ENCODE data around the gene XIST. TPM values are rescaled to one million over a fixed set of nuclear protein-coding genes. Genes with fewer than 3 reads are reported as not detected.

The XIST gene
- total and polyA plus RNA-seq, 2 of the 8 experiments (the other 6 are each of a cell fraction or from before 2014, with no cell fraction given) = 0.06 to 0.19 TPM

GRCh38 chrX:73842541-73843234 is 9.8 kb downstream of the XIST start:
- H3K23ac ChIP-seq (ENCODE audit: insufficient read length) = no peak overlapping the region
- H3K4me2 ChIP-seq (ENCODE audit: insufficient read depth in 1 of 2, low read depth in 2 of 2, low read length in 2 of 2) = no peak overlapping the region
- H4K20me1 ChIP-seq (replicated peaks in 1 of 2; ENCODE audit: control insufficient read depth in 1 of 2, insufficient read depth in 2 of 2, low read length in 2 of 2) = no peaks in the 10 kb centered on the region
- no peak overlapping the region for H2BK15ac ChIP-seq (ENCODE audit: low read length)
- H2BK120ac ChIP-seq (replicated peaks; ENCODE audit: low read depth, low read length) = no peak overlapping the region
- no peaks in the 10 kb centered on the region for H3K23me2 ChIP-seq (ENCODE audit: low read depth, low read length)
- no peak overlapping the region for H3K27ac ChIP-seq (ENCODE audit: low read depth, low read length)
- no peak overlapping the region for H3K4ac ChIP-seq (replicated peaks; ENCODE audit: insufficient read length, low read depth, low read length)
- TF ChIP-seq CTCF (IDR thresholded peaks at IDR 0.05; ENCODE audit: control extremely low read depth in 1 of 3, insufficient read depth in 1 of 3, low read depth in 1 of 3, low read length in 3 of 3) = no peak
- no peak overlapping the region for H4K8ac ChIP-seq (ENCODE audit: extremely low read depth, insufficient read depth, low read length)
- H3K14ac ChIP-seq (ENCODE audit: insufficient read length) = no peak overlapping the region
- FAIRE-seq = no peak
- H3K56ac ChIP-seq (replicated peaks; ENCODE audit: insufficient read length, low read depth, low read length) = no peak overlapping the region
- no peak overlapping the region for H2BK12ac ChIP-seq (ENCODE audit: low read depth, low read length)
- H3K9ac ChIP-seq (replicated peaks in 1 of 4; ENCODE audit: extremely low read depth in 1 of 4, low read depth in 3 of 4, low read length in 3 of 4) = no peak overlapping the region
- no peak for DNase-seq (ENCODE audit: low read depth in 1 of 2, low spot score in 2 of 2)
- no peaks in the 10 kb centered on the region for H3K27me3 ChIP-seq (replicated peaks in 1 of 4; ENCODE audit: control insufficient read depth in 3 of 4, extremely low read depth in 1 of 4, insufficient read depth in 3 of 4, low read length in 3 of 4)
- H3K79me1 ChIP-seq (ENCODE audit: low read depth, low read length) = no peaks in the 10 kb centered on the region
- 76% methylated on average over 3 of the region's 4 CpGs; no CpG with 5 or more reads in 1 of the 2 experiments for WGBS, 2 experiments (ENCODE audit: extremely low coverage in 1 of 2, insufficient coverage in 1 of 2, insufficient read length in 1 of 2, insufficient replicate concordance in 2 of 2, low coverage in 1 of 2, low lambda C conversion rate in 2 of 2, missing lambda C conversion rate in 1 of 2)
- H3K36me3 ChIP-seq (ENCODE audit: control insufficient read depth in 2 of 4, insufficient read depth in 4 of 4, low read length in 3 of 4) = no peaks in the 10 kb centered on the region
- peaks cover 0 to 4% (median 1%) of the 10 kb centered on the region in 4 experiments; a peak in 1 of 7 replicates for H3K4me1 ChIP-seq (replicated peaks in 1 of 4; ENCODE audit: control insufficient read depth in 3 of 4, insufficient read depth in 4 of 4, low read length in 3 of 4)
- ChIA-PET CTCF (ENCODE audit: partially characterized antibody) (no interaction called here), POLR2A (ENCODE audit: partially characterized antibody) (no interaction called here)
- H2BK5ac ChIP-seq (ENCODE audit: low read depth, low read length) = no peak overlapping the region
- no peak overlapping the region for H3K4me3 ChIP-seq (ENCODE audit: extremely low read depth in 1 of 4, insufficient read depth in 2 of 4, low read depth in 3 of 4, low read length in 4 of 4)
- H4K5ac ChIP-seq (ENCODE audit: insufficient read length, low read depth, low read length) = no peak overlapping the region
- peaks cover under 1% of the 10 kb centered on the region in 2 experiments; a peak in 2 of 4 replicates for H3K9me3 ChIP-seq (ENCODE audit: insufficient read depth in 2 of 2, low read depth in 1 of 2, low read length in 1 of 2)
- no peaks in the 10 kb centered on the region for H3K79me2 ChIP-seq (ENCODE audit: control insufficient read depth in 1 of 2, insufficient read depth in 2 of 2, low read length in 2 of 2)
- H3K18ac ChIP-seq (ENCODE audit: extremely low read depth, low read length) = no peak overlapping the region
- H2AK5ac ChIP-seq (ENCODE audit: low read depth, low read length) = no peak overlapping the region
- H4K91ac ChIP-seq (replicated peaks; ENCODE audit: insufficient read length, low read length) = no peak overlapping the region
- H2BK20ac ChIP-seq (ENCODE audit: low read length) = no peak overlapping the region
- H2AFZ ChIP-seq (ENCODE audit: low read length) = no peak overlapping the region; the same call in 1 of the 2 replicates
